A549 treated with DMSO at 1 μM for 4 hours (cell line): Measurements from ENCODE around the gene CRNKL1. TPM values are rescaled to one million over a fixed set of nuclear protein-coding genes. Genes with fewer than 3 reads are reported as not detected.

Experiments used
- total RNA-seq: library from RNA; stranded (reverse); fragments of 200-300 nt; extraction: Qiagen RNA extraction; gene quantifications from 5 replicates; pipeline ENCODE4 v1.2.3, GENCODE V29; 2022; ENCODE audit warnings: low read depth

Gene CRNKL1
- total RNA-seq: 20.9 to 26.7 TPM (median 24.7 TPM) in 5 replicates

GRCh38 chr20:20052074-20052970, at the start of gene CRNKL1, which contains the start of gene CFAP61:
CRNKL1 (minus strand) TSS chr20:20052466; CDS start chr20:20052342, 124 bp downstream.
CFAP61 (plus strand) TSS chr20:20052532; CDS start chr20:20056654, 4,122 bp downstream.

GRCh38 chr20:20017001-20017843, 35.0 kb downstream of the CRNKL1 start, which contains the start of gene NAA20:
NAA20 (plus strand) TSS chr20:20017362; CDS start chr20:20017397, 35 bp downstream.

Other genes starting within 250 kb of the CRNKL1 start
- gene NAA20, start 35.1 kb downstream of the CRNKL1 start, total RNA-seq: 151 to 172 TPM (median 156 TPM) in 5 replicates
- gene CFAP61, start 66 bp upstream of the CRNKL1 start, total RNA-seq: 0.26 to 0.70 TPM (median 0.39 TPM) in 4 of 5 replicates, not detected in the other